Measurements from ENCODE around the gene ROR2.

- TF ChIP-seq AKNA (CRISPR knock-in tag; IDR thresholded peaks at IDR 0.05; ENCODE audit: borderline replicate concordance) (no peak), CTCF (CRISPR knock-in tag; IDR thresholded peaks at IDR 0.05) (no peak), POLR2A (IDR thresholded peaks at IDR 0.05; ENCODE audit: insufficient read depth in 1 of 2, low read depth in 2 of 2, low read length in 2 of 2) (no peak), NR3C1 (CRISPR knock-in tag; IDR thresholded peaks at IDR 0.05) (no peak), ATF6 (CRISPR knock-in tag; conservative IDR thresholded peaks at IDR 0.05) (no peak), TARDBP (CRISPR knock-in tag; IDR thresholded peaks at IDR 0.05) (no peak), MYC (CRISPR knock-in tag; IDR thresholded peaks at IDR 0.05; ENCODE audit: borderline replicate concordance) (no peak)
- TF ChIP-seq, protein P1, sequence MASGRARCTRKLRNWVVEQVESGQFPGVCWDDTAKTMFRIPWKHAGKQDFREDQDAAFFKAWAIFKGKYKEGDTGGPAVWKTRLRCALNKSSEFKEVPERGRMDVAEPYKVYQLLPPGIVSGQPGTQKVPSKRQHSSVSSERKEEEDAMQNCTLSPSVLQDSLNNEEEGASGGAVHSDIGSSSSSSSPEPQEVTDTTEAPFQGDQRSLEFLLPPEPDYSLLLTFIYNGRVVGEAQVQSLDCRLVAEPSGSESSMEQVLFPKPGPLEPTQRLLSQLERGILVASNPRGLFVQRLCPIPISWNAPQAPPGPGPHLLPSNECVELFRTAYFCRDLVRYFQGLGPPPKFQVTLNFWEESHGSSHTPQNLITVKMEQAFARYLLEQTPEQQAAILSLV (CRISPR knock-in tag; IDR thresholded peaks at IDR 0.05; ENCODE audit: borderline replicate concordance) = no peak
These were observed 209.3 kb downstream of the ROR2 start for GRCh38 chr9:91740701-91741100.
